Tibial nerve (tissue), 4 donors: ENCODE results near the gene B3GALT2. TPM values are rescaled to one million over a fixed set of nuclear protein-coding genes. Genes with fewer than 3 reads are reported as not detected.
"Not testable (repeated sequence)": the region's sequence is repeated elsewhere in the genome, so short reads cannot be mapped to it uniquely, and the experiment has no call there.

Experiments
- DNase-seq, 2 donors: peaks; one replicate each; pipeline ENCODE4 v3.0.0-alpha.2; 2019; ENCODE audit warnings: low spot score in 2 of 2
- H3K27ac ChIP-seq, 4 donors: fragments of 200-600 bp; sonication (generic) in 3 of 4; one replicate each; pipeline ENCODE4 v1.5.1; 2017 to 2019; ENCODE audit warnings: mild to moderate bottlenecking in 1 of 4
- H3K27me3 ChIP-seq, 2 donors: fragments of 200-600 bp; sonication (generic) in 1 of 2; one replicate each; pipeline versions ENCODE4 v1.5.1 to v1.6.0; 2017 to 2019
- H3K36me3 ChIP-seq, 3 donors: fragments of 200-600 bp; sonication (generic); one replicate each; pipeline ENCODE4 v1.5.1; 2018 to 2019
- H3K4me1 ChIP-seq, 4 donors: fragments of 200-600 bp; sonication (generic) in 3 of 4; one replicate each; pipeline ENCODE4 v1.5.1; 2017 to 2019
- H3K4me3 ChIP-seq, 4 donors: fragments of 200-600 bp; sonication (generic) in 3 of 4; one replicate each; pipeline ENCODE4 v1.5.1; 2017 to 2019; ENCODE audit warnings: mild to moderate bottlenecking in 1 of 4, moderate library complexity in 1 of 4
- H3K9me3 ChIP-seq, 4 donors: fragments of 200-600 bp; sonication (generic) in 3 of 4; one replicate each; pipeline ENCODE4 v1.5.1; 2017 to 2019
- EP300 ChIP-seq, 2 donors: sonication (generic); formaldehyde crosslinking; IDR thresholded peaks; one replicate each; pipeline ENCODE4 v1.6.1; 2017; ENCODE audit warnings: antibody characterized with exemption in 2 of 2, mild to moderate bottlenecking in 1 of 2
- POLR2A ChIP-seq, 2 donors: fragments of 450-650 bp; IDR thresholded peaks; one replicate each; pipeline ENCODE4 v1.6.1; 2017; ENCODE audit warnings: antibody characterized with exemption in 2 of 2, mild to moderate bottlenecking in 2 of 2, moderate library complexity in 2 of 2
- WGBS, 2 donors: methylation state at CpG; one replicate each; pipeline ENCODE4 v1.1.5; 2018; 5-methylcytosine and 5-hydroxymethylcytosine counted together
- total RNA-seq, 4 donors: library from RNA; depleted of rRNA; stranded (reverse); fragments of >200 nt; gene quantifications; one replicate each; pipeline ENCODE4 v1.1.0, GENCODE V29; 2016
- TF ChIP-seq, protein P1 (sequence below), 5 experiments: fragments of 200-600 bp in 3 of 5; fragments of 450-650 bp in 2 of 5; sonication (generic) in 3 of 5; IDR thresholded peaks; one replicate each; pipeline ENCODE4 v1.5.1; 2016 to 2019; ENCODE audit warnings: antibody characterized with exemption in 5 of 5, mild to moderate bottlenecking in 3 of 5, moderate library complexity in 2 of 5

B3GALT2 gene
- total RNA-seq, 4 donors from 2014 or later = 3.9 to 11.7 (median 6.3) TPM

GRCh38 chr1:193190096-193190744 lies 3.8 kb upstream of the B3GALT2 start:
- DNase-seq = no peak
- Histone ChIP-seq H3K27ac (peak overlapping the region in 2 of 4 donors; percentile 75 to 81), H3K4me3 (no peak overlapping the region), H3K9me3 (peaks cover 0 to 6% (median 0%) of the 10 kb centered on the region in 4 donors), H3K4me1 (peaks cover 0 to 54% (median 14%) of the 10 kb centered on the region in 4 donors), H3K27me3 (no peaks in the 10 kb centered on the region), H3K36me3 (peaks cover 0 to 17% (median 0%) of the 10 kb centered on the region in 3 donors)
- TF ChIP-seq, protein P1, sequence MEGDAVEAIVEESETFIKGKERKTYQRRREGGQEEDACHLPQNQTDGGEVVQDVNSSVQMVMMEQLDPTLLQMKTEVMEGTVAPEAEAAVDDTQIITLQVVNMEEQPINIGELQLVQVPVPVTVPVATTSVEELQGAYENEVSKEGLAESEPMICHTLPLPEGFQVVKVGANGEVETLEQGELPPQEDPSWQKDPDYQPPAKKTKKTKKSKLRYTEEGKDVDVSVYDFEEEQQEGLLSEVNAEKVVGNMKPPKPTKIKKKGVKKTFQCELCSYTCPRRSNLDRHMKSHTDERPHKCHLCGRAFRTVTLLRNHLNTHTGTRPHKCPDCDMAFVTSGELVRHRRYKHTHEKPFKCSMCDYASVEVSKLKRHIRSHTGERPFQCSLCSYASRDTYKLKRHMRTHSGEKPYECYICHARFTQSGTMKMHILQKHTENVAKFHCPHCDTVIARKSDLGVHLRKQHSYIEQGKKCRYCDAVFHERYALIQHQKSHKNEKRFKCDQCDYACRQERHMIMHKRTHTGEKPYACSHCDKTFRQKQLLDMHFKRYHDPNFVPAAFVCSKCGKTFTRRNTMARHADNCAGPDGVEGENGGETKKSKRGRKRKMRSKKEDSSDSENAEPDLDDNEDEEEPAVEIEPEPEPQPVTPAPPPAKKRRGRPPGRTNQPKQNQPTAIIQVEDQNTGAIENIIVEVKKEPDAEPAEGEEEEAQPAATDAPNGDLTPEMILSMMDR (IDR thresholded peaks at IDR 0.05) = peak in 4 of 5 experiments; percentile 24 to 36 (median 32)
- no peak for TF ChIP-seq EP300 (IDR thresholded peaks at IDR 0.05)

- WGBS, 2 donors = 78 to 80% methylated on average over 3 of the region's 3 CpGs
Measured at GRCh38 chr1:193189442-193190095, 3.2 kb upstream of the B3GALT2 start.

GRCh38 chr1:193188915-193189314 lies 2.5 kb upstream of the B3GALT2 start:
- not testable (repeated sequence) for H3K4me3 ChIP-seq, H3K9me3 ChIP-seq, H3K27me3 ChIP-seq, DNase-seq
- 85 to 92% methylated on average over 7 of the region's 7 CpGs for WGBS, 2 donors
- Histone ChIP-seq H3K36me3 (peaks cover 0 to 17% (median 0%) of the 10 kb centered on the region in 3 donors), H3K27ac (peak overlapping the region in 3 of 4 donors; percentile 64 to 81 (median 75)), H3K4me1 (peaks cover 0 to 59% (median 20%) of the 10 kb centered on the region in 4 donors)

More at GRCh38 chr1:193189442-193190095, 3.2 kb upstream of the B3GALT2 start:
- Histone ChIP-seq H3K36me3 (peaks cover 0 to 17% (median 0%) of the 10 kb centered on the region in 3 donors), H3K27ac (peak overlapping the region in 2 of 4 donors; percentile 75 to 81), H3K27me3 (no peaks in the 10 kb centered on the region), H3K4me3 (no peak overlapping the region), H3K4me1 (peaks cover 0 to 54% (median 17%) of the 10 kb centered on the region in 4 donors), H3K9me3 (peaks cover 0 to 6% (median 0%) of the 10 kb centered on the region in 4 donors)
- DNase-seq = no peak
- TF ChIP-seq POLR2A (IDR thresholded peaks at IDR 0.05) = no peak
- TF ChIP-seq EP300 (IDR thresholded peaks at IDR 0.05) = no peak
- TF ChIP-seq, protein P1 (IDR thresholded peaks at IDR 0.05) = no peak

GRCh38 chr1:193187114-193187513 lies 701 bp upstream of the B3GALT2 start:
- Histone ChIP-seq H3K36me3 (peaks cover 0 to 7% (median 0%) of the 10 kb centered on the region in 3 donors), H3K9me3 (no peaks in the 10 kb centered on the region), H3K27me3 (no peaks in the 10 kb centered on the region), H3K27ac (peak overlapping the region; percentile 52 to 81 (median 70)), H3K4me1 (peaks cover 0 to 74% (median 20%) of the 10 kb centered on the region in 4 donors), H3K4me3 (peak overlapping the region in 2 of 4 donors; percentile 24 to 45)
- TF ChIP-seq, protein P1 (IDR thresholded peaks at IDR 0.05) = no peak
- no peak for TF ChIP-seq EP300 (IDR thresholded peaks at IDR 0.05)
- no peak for TF ChIP-seq POLR2A (IDR thresholded peaks at IDR 0.05)
- DNase-seq = no peak
- 54 to 61% methylated on average over 1 of the region's 1 CpG for WGBS, 2 donors

DNA sequence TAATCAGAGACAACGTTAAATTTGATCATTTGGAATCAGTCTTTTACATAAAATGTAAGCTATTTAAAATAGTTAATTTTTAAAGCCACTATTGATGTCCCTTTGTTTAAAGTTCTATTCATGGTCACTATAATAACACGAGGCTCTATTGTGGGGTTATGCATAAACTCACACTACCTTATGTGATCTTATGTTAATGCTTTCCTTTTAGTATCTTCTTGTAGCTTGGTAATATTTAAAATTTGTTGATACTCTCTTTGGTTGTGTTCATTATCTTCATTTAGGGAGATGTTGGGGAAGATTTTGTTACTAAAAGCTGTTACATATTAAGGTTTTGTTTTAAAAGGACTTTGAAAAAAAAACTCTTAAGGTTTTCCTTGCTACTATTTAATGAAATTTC lies 1.2 kb downstream of the B3GALT2 start:
- Histone ChIP-seq H3K4me1 (peaks cover 0 to 81% (median 16%) of the 10 kb centered on the region in 4 donors), H3K9me3 (no peaks in the 10 kb centered on the region), H3K36me3 (no peaks in the 10 kb centered on the region), H3K27ac (peak overlapping the region in 3 of 4 donors; percentile 64 to 81 (median 75)), H3K27me3 (no peaks in the 10 kb centered on the region), H3K4me3 (peak overlapping the region; percentile 8 to 45 (median 33))
- no peak for DNase-seq
- TF ChIP-seq EP300 (IDR thresholded peaks at IDR 0.05) (no peak), POLR2A (IDR thresholded peaks at IDR 0.05) (no peak)
- TF ChIP-seq, protein P1 (IDR thresholded peaks at IDR 0.05) = no peak
- 28 to 30% methylated on average over 2 of the region's 2 CpGs for WGBS, 2 donors
